OCI-LY1 (cell line): ENCODE results near the gene DIP2B.
"Not testable (repeated sequence)": the region's sequence is repeated elsewhere in the genome, so short reads cannot be mapped to it uniquely, and the experiment has no call there.

Source experiments
- EZH2 ChIP-seq: fragments of 200-600 bp; sonication (generic), shearing (Covaris generic); IDR thresholded peaks from 2 replicates; pipeline ENCODE4 v1.8.0; 2017; ENCODE audit warnings: borderline replicate concordance, mixed run types, mild to moderate bottlenecking, antibody characterized with exemption, low read length, moderate library complexity, mixed read lengths
- TF ChIP-seq, protein P1 (sequence below): fragments of 200-600 bp; sonication (generic), shearing (Covaris generic); IDR thresholded peaks from 2 replicates; pipeline ENCODE4 v1.5.1; 2017; ENCODE audit warnings: mild to moderate bottlenecking, antibody characterized with exemption, low read length, moderate library complexity, mixed read lengths

DNA sequence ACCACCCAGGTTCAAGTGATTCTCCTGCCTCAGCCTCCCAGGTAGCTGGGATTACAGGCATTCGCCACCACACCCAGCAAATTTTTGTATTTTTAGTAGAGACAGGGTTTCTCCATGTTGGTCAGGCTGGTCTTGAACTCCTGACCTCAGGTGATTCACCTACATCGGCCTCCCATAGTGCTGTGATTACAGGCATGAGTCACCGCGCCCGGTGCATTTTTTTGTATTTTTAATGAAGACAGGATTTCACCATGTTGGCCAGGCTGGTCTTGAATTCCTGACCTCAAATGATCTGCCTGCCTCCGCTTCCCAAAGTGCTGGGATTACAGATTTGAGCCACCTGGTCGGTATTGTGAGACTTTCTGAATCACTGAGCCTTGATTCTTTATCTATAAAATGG lies 52.0 kb downstream of the DIP2B start:
- TF ChIP-seq, protein P1, sequence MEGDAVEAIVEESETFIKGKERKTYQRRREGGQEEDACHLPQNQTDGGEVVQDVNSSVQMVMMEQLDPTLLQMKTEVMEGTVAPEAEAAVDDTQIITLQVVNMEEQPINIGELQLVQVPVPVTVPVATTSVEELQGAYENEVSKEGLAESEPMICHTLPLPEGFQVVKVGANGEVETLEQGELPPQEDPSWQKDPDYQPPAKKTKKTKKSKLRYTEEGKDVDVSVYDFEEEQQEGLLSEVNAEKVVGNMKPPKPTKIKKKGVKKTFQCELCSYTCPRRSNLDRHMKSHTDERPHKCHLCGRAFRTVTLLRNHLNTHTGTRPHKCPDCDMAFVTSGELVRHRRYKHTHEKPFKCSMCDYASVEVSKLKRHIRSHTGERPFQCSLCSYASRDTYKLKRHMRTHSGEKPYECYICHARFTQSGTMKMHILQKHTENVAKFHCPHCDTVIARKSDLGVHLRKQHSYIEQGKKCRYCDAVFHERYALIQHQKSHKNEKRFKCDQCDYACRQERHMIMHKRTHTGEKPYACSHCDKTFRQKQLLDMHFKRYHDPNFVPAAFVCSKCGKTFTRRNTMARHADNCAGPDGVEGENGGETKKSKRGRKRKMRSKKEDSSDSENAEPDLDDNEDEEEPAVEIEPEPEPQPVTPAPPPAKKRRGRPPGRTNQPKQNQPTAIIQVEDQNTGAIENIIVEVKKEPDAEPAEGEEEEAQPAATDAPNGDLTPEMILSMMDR = not testable (repeated sequence)
- not testable (repeated sequence) for TF ChIP-seq EZH2
